Body of pancreas (tissue), 4 donors: ENCODE results near the gene DDX47. TPM values are rescaled to one million over a fixed set of nuclear protein-coding genes. Genes with fewer than 3 reads are reported as not detected.

Experiments
- microRNA counts, 2 donors: library from miRNA; unstranded; fragments of <30 nt; microRNA quantifications; one replicate each; lab custom pipeline; 2017
- microRNA-seq, 2 donors: library from miRNA; unstranded; fragments of <30 nt; microRNA quantifications; one replicate each; pipeline ENCODE4, GENCODE V29; 2016; ENCODE audit warnings: borderline number of aligned reads in 2 of 2, borderline replicate concordance in 2 of 2
- small RNA-seq: library from RNA; depleted of rRNA; stranded (forward); fragments of <200 nt; gene quantifications from one replicate; pipeline ENCODE3, GENCODE V24; 2016
- total RNA-seq, 2 donors: library from RNA; depleted of rRNA; stranded (reverse); fragments of >200 nt; gene quantifications; one replicate each; pipeline ENCODE4 v1.1.0, GENCODE V29; 2016

Gene DDX47
- total RNA-seq, 2 donors from 2014 or later: 32.4 to 59.7 TPM

MicroRNAs within 50 kb of the gene (microRNA counts, 767-probe panel; counts per million panel counts)
- 0 to 736 counts per million in 2 donors for microRNA hsa-miR-613 (lab: Ali Mortazavi, UCI)

Small RNAs within 50 kb of the gene (microRNA-seq; reads per million reads assigned to microRNA genes)
- gene MIR613: 0 reads per million in 2 donors

Small RNAs within 50 kb of the gene (small RNA-seq; reads per million reads assigned to genes)
- gene AC007215.1: not detected
- not detected for gene MIR613

Other genes with a start within 250 kb of the DDX47 start
- gene CREBL2, start 201.5 kb upstream of the DDX47 start, total RNA-seq: 10 to 100 TPM; 13.8 to 31.4 TPM
- not detected for gene GPR19, start 117.2 kb upstream of the DDX47 start, total RNA-seq
- 10 to 100 TPM; 11.9 to 28.3 TPM for gene CDKN1B, start 96.0 kb upstream of the DDX47 start, total RNA-seq
- gene APOLD1, start 27.7 kb upstream of the DDX47 start, total RNA-seq: 10 to 100 TPM; 10.1 to 23.4 TPM
- gene GPRC5A, start 78.2 kb downstream of the DDX47 start, total RNA-seq: 1 to 10 TPM; 1.6 to 6.5 TPM
- gene GPRC5D, start 138.8 kb downstream of the DDX47 start, total RNA-seq: not detected
- gene HEBP1, start 186.9 kb downstream of the DDX47 start, total RNA-seq: 10 to 100 TPM; 19.4 to 28.8 TPM
- 1 to 10 TPM; 8.0 to 9.6 TPM for gene FAM234B, start 231.0 kb downstream of the DDX47 start, total RNA-seq